Stimulated activated naive CD4-positive, alpha-beta T cell (primary cell): ENCODE measurements around the gene IP6K3.

ENCODE experiments used
- DNase-seq, 6 experiments: peaks; one replicate each; lab custom pipeline; 2025; lab: John Stamatoyannopoulos, UW

IP6K3 gene

GRCh38 chr6:33759887-33760629 is 13.4 kb upstream of the IP6K3 start:
- DNase-seq: no peak

DNA sequence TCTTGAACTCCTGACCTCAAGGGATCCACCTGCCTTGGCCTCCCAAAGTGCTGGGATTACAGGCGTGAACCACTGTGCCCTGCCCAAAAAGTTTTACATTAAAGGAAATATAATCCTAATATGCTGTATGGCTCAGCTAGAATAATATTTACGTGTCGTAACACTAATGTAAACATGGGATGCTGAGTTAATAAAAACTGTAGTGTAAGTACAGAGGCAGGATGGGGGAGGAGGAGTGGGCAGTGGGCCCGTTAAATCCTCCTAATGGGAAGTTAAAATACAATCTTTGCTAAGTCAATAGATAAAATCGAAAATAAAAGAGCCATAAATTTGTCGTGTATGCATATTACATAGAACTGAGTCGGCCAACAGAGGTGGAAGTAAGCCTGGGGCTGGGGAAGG is 12.1 kb upstream of the IP6K3 start:
- no peak for DNase-seq

- no peak for DNase-seq
Measured at GRCh38 chr6:33757906-33758305, 11.2 kb upstream of the IP6K3 start.

- no peak for DNase-seq
Measured at GRCh38 chr6:33757113-33757512, 10.4 kb upstream of the IP6K3 start.

DNA sequence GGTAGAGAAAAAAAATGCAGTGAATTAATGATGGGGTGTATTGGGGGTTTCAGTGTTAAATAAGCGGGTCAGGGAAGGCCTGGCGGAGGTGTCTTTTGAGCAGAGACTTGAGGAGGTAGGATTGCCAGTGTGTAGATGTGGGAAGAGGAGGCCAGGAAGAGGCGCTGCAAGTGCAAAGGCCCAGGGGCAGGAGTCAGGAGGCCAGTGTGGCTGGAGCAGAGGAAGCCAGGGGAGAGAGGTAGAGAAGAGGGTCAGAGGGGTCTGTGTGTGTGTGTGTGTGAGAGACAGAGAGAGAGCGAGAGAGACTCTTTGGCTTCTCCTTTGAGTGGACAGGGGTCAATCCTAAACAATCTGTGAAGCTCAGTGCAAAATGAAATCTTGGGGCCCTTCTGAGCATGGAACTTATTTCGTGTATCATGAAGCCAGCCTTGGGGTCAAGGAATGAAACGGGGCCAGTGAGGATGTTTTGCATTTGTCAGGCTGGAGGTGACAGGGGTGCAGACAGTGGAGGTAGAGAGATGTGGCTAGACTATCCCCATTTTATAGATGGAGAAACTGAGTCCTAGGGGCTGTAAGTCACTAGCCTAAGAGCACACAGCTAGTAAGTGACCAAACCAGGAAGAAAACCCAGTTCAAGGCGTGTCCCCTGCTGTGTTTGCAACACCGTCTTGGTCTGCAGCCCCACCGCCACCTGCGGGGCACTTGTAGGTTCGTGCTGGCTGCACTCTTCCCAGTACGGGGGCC is 9.7 kb upstream of the IP6K3 start:
- no peak for DNase-seq

- no peak for DNase-seq
Measured at GRCh38 chr6:33755070-33755869, 8.6 kb upstream of the IP6K3 start.

DNA sequence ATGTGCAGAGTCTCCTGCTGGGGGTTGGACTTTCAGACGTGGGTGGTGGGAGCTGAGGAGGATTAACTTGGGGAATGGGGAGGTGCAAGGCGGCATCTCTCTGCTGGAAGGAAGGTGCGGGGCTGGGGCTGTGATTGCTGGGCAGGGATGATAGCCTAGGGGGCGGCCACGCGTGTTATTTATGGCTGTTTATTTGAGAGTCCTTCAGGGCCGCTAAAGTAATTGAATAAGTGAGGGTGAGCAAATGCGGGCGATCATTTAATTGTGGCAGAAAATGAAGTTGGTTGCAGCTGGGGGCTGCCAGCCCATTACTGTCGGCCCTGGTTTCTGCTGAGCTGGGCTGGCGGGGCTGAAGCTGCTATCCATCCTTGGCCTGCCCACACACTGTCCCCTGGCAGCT is 7.5 kb upstream of the IP6K3 start:
- DNase-seq: no peak

- DNase-seq: no peak
Measured at GRCh38 chr6:33752646-33753015, 5.9 kb upstream of the IP6K3 start.

GRCh38 chr6:33751771-33752645 is 5.3 kb upstream of the IP6K3 start:
- DNase-seq: no peak

GRCh38 chr6:33750244-33750991 is 3.7 kb upstream of the IP6K3 start:
- no peak for DNase-seq

GRCh38 chr6:33749401-33749800 is 2.7 kb upstream of the IP6K3 start:
- DNase-seq: no peak

GRCh38 chr6:33748841-33749240 is 2.1 kb upstream of the IP6K3 start:
- DNase-seq: no peak

DNA sequence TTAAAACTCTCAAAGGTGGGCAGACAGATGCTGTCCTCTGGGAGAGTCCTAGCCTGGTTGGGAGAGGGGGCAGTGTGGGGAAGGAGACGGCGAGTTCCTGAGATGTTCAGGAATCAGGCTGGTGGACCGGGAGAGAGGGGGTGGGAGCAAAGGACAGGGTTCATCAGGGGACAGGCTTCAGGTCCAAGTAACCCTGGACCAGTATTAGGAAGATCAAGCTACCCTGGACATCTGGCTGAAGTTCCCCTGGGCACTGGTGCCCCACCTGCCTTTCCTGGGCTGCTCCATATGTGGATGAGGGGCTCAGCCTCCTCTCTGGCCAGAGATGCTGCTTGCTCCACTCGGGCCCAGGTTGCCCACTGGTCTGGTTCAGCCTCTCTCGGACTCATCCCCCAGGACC is 1.1 kb upstream of the IP6K3 start:
- DNase-seq: no peak

DNA sequence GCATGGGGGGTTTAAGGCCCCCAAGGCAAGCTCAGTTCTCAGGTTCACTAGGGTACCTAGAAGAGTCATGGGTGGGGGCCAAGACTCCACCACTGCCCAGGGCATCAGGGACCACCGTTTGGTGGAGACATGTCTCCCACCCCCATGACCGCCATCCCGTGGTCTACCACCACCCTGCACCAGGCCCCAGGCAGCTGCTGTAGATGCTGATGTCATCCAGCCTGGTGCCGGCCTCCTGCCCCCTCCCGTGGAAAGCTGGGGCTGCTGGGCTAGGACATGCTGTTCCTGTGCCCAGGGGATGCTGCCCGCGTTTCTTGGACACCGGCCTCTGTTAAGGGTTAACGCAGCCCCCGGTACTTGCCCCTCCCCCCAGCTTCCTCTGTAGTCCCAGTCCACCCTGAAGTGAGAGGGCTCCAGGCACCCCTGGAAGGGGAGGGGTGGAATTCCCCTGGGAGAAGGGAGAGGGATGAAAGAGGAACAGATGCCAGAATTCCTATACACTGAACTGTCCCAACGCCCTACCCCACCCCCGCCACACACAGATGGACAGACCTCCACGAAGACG is 587 bp downstream of the IP6K3 start:
- DNase-seq: no peak

GRCh38 chr6:33745548-33745947 is 1.2 kb downstream of the IP6K3 start:
- DNase-seq: no peak

DNA sequence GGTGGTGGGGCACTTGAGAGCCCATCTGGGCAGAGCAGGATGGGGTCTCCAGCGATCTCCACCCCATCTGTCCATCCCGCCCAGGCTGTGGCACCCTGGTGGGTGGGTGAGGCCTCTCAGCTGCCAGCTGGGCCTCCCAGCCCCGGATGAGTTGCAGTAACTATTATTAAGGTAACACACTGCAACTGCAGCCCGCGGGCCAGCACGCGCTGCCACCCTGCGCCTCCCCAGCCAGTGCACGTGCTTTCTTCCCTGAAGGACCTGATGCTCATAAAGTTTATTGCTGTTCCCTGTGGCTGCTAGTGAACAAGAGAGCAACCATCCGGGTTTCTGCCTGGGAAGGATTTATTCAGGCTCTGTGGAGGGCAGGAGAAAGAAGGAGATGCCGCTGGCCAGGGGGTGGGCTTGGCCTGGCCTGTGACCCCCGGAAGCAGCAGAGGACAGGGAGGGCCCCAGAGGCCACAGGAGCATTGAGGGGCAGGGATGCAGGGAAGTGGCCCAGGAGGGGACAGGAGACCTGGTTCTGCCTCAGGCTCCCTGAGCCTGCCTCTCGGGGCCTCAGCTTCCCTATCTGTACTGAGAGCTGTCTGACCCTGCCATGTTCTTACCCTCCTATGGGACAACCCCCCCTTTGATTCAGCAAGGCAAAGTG is 1.7 kb downstream of the IP6K3 start:
- no peak for DNase-seq

GRCh38 chr6:33744001-33744848 is 2.5 kb downstream of the IP6K3 start:
- DNase-seq: peak; percentile 41 to 75 (median 56)

DNA sequence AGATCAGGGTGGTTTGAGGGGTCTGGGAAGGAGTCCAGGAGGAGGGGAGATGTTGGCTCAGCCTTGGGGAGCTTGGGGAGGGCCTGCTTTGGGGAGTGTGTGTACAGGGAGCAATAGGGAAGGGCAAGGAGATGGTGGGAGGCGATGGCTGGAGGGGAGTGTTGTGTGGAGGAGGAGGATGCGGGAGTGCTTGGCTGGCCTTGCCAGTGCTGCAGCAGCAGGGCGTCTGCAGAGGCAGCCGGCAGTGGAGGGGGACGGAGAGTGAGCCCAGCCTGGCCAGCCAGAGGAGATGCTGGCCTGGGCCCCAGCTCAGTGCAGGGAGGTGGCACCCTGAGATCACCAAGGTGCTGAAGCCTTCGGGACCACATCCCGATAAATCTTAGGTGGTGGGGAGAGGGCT is 3.9 kb downstream of the IP6K3 start:
- no peak for DNase-seq

- DNase-seq: no peak
Measured at GRCh38 chr6:33742092-33742491, 4.6 kb downstream of the IP6K3 start.
